Activated T-cell treated with anti-CD3 and anti-CD28 coated beads, Interleukin-2, amount 50 U/mL, for 48 hours (primary cell): ENCODE results near the gene PCAT7.
A peak's percentile ranks its signal among the peaks of the same experiment; 100 is the strongest.
"Not testable (repeated sequence)": the region's sequence is repeated elsewhere in the genome, so short reads cannot be mapped to it uniquely, and the experiment has no call there.

ENCODE experiments used
- DNase-seq, 2 experiments: peaks; one replicate each; pipeline ENCODE4 v3.0.0-alpha.2; 2020

Gene PCAT7

DNA sequence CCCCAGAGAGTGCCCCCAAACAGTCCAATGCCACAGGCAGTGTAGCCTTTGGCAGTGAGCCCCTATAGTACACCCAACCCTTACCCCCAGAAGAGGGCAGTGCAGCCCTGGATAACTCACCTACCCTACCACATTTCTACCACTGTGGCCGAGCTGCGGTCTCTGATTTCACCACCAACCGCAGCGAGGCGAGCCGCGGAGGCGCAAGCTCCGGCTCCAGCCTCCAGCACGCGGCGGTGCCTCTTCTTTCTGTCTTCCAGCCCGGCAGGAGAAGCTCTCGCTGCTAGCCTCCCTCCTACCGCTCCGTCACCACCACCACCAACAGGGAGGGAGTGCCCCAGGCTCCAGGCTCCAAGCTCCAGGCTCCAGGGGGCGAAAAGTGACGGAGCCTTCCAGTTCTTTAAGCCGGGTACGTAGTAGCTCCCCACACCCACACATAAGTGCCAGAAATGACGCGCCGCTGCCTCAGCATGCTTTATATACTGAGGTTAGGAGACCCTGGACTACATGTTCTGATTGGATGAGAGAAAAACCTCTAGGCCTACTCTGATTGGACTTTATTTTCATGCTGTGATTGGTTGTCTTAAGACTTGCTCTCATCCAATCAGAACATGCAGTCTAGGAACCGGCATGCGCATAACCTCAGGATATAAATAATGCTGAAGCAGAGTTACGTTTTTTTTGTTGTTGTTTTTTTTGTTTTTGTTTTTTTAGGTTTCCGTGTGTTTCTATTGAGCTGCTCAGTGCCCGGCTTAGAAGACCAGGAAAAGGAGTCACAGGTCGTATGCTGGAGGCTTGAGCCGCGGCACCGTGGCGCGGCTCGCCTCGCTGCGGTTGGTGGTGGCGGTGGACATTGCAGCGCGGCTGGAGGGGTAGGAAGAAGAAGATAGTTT is at the start of gene PCAT7:
Gene PCAT7, plus strand, starts transcription at position 645 of the 893 bp plus-strand sequence.
- peak; percentile 38 to 58 for DNase-seq

DNA sequence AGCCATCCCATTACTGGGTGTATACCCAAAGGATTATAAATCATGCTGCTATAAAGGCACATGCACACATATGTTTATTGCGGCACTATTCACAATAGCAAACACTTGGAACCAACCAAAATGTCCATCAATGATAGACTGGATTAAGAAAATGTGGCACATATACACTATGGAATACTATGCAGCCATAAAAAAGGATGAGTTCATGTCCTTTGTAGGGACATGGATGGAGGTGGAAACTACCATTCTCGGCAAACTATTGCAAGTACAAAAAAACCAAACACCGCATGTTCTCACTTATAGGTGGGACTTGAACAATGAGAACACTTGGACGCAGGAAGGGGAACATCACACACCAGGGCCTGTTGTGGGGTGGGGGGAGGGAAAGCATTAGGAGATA is 48.5 kb upstream of the PCAT7 start:
- DNase-seq, result not testable (repeated sequence)

DNA sequence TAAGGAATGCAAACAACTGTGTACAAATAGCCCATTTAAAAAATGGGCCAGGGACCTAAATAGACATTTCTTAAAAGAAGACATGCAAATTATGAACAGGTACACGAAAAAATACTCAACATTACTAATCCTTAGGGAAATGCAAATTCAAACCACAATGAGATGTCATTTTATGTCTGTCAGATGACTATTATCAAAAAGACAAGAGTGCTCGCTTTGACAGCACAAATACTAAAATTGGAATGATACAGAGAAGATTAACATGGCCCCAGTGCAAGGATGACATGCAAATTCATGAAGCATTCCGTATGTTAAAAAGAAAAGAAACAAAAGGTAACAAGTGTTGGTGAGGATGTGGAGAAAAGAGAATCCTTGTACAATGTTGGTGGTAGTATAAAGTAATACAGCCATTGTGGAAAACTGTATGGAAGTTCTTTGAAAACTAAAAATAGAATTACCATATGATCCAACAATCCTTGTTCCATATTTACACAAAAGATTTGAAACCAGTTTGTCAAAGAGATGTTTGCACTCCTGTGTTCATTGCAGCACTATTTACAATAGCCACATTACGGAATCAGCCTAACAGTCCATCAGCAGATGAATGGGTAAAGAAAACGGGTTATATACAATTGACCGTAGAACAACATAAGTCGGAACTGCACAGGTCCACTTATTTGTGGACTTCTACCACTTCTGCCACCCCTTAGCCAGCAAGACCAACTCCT is 47.2 kb upstream of the PCAT7 start:
- no peak for DNase-seq

DNA sequence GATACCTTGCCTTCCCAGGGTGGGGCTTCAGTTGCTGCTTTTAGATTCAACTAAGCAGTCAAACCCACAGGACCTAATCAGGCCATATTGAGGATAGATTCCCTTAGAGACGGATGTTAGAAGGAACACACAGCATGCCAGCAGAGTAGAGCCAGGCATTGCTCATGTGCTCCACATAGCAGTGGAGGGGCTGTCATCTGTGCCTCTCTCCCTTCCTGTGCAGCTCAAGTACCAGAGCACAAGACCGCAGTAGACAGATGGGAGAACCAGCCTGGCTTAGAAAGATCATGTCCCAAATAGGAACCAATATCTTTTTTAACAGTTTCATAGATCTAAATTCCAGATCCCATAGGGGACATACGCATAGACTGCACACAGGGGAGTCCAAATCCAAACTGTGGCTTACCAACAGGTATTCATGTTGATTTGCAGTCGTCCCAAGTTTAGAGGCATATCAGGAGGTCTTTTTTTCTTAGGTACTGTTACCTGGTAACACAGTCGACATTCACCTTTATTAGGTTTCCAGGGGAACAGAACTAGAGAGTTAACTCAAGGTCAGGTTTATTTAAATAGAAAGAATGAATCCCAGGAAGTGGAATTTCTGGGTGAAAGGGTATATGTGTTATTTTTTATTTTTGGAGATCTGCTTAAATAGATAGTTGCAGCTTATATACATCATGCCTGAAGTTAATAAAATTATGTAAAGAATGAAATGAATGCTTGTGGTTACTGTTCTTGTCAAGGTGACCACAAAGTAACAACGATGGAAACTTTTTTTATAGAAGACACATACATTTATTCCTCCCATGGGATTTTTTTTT is 43.5 kb upstream of the PCAT7 start:
- DNase-seq, result no peak

DNA sequence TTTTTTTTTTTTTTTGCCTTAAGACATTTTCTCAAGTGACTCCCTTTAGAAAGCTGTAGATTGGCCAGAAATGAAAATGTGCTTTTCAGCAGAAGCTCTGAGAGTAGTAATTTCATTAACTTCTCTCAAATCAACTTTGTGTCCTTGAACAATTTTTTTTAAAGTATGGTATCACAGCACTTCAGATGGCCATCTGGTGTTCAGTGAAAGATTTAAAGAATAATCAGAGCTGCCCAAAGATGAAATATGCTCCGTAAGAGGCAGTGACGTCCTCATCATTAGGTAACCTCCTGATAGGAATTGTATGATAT is 43.0 kb upstream of the PCAT7 start:
- DNase-seq, result no peak

DNA sequence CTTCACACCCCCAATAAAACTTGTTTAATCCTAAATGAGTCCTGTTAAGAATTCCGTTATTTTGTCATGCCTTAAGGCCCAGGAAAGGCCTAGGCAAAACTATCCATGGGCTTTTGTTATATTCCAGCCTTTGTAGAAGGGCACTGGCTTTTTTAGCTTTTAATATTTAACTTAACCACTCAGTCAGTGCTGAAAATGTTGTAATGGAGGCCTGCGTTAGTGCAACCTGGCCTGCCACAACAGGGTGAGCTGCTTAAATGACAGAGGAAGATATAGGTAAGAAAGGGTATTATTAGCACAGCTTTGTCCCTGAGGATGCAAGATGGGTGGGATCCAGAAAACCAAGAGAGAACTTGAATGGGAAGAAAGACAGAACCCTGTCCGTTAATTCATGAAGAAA is 40.2 kb upstream of the PCAT7 start:
- DNase-seq, result no peak

DNA sequence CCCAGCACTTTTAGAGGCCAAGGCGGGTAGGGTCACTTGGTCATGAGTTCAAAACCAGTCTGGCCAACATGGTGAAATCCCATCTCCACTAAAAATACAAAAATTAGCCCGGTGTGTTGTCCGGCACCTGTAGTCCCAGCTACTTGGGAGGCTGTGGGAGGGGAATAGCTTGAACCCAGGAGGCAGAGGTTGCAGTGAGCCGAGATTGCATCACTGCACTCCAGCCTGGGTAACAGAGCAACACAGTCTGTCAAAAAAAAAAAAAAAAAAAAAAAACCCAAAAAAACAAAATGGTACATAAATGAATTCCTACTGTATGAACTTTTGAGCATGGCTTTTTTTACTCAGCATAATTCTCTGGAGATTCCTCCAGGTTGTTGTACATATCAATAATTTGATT is 37.6 kb upstream of the PCAT7 start:
- no peak for DNase-seq

DNA sequence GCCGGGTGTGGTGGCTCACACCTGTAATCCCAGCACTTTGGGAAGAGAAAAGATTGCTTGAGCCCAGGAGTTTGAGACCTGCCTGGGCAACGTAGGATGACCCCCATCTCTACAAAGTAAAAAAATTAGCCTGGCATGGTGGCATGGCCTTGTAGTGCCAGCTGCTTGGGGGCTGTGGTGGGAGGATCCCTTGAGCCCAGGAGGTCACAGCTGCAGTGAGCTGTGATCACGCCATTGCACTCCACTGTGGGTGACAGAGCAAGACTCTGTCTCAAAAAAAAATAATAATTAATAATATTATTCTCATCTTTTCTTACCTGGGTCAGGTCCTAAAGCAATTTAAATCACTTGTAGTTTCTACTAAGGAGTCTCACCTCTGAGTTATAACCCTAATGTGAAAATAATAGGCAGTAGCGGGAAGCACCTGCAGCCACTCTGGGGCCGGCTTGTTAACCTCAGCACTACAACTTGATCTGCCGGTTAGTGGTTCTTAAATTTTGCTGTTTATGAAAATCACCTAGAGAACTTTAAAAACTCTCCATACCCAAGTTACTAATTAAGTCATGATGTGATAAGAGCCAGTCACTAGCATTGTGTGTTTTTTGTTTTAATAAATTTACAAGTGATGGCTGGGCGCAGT is 29.4 kb upstream of the PCAT7 start:
- no peak for DNase-seq

DNA sequence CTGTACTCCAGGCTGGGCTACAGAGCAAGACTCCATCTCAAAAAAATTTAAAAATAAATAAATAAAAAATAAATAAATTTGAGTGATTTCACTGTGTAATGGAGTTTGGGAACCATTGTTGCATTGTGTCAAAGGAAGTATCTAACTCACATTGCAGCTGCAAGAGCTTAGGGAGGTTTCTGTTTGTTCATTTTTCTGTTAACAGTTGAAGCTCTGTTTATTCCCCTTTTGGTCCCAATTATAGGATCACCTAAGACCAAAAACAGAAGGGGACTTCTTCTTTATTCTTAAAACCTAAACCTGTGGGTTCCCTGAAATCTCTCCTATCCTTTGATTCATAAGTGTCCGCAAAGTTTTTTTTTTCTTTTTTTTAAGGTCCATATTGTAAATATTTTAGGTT is 28.6 kb upstream of the PCAT7 start:
- DNase-seq, result no peak

DNA sequence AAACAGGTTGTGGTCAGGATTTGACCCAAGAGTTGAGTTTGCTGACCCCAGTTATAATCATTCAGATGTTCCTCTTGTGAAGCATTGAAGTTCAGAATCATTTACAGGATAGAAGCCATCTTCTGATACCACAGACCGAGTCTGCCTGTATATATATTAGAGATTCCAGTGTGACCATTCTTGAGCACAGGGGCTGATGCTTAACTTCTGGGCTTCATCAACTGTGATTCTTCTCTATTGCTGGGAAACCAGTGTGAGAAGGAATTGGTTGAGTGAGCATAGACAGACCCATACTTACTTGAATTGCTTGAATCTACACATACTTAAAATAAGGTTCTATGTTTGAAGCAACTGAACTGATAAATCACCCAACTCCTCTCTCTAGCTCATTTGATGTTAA is 27.9 kb upstream of the PCAT7 start:
- DNase-seq, result no peak

DNA sequence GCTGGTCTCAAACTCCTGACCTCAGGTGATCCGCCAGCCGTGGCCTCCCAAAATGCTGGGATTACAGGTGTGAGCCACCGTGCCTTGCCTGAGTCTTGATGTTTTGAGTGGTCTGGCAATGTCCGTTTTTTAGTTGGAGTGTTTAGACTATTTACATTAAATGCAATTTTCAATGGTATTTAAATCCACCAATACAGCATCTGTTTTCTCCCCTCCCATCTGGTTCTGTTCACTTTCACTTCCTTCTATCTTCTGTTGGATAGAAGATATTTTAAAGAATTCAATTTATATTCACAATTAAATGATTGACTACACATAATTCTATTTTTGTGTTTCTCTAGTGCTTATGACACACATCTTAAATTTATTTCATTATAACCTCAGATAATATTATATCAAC is 26.0 kb upstream of the PCAT7 start:
- DNase-seq, result no peak

DNA sequence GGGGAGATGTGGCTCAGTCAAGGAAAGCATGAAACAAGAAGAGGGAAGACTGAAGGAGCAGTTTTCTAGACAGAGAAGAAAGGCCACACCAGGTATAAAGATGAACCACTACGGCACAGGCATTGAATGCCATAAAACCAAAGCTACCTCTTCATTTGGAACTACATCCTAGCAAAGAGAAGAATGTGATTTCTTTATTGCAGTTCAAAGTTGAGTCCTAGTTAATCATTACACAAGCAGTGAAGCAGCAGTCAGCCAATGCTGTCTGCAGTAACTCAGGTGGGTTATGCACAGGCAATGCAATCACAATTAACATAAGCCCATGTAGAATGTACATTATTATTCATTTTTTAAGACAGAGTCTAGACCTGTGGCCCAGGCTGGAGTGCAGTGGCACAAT is 21.7 kb upstream of the PCAT7 start:
- DNase-seq, result no peak

DNA sequence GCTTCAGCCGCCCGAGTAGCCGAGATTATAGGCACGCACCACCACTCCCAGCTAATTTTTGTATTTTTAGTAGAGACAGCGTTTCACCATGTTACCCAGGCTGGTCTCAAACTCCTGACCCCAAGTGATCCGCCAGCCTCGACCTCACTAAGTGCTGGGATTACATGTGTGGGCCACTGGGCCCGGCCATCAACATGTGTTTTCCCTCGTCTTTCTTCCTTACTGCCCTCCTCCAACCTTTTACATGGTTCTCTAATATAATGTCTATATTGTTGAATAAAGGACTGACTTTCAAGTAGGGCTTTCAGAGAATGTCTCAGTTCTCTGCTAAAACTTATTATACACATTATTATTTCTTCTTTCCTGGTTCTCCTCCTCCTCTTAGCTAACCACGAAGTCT is 21.3 kb upstream of the PCAT7 start:
- DNase-seq, result no peak

DNA sequence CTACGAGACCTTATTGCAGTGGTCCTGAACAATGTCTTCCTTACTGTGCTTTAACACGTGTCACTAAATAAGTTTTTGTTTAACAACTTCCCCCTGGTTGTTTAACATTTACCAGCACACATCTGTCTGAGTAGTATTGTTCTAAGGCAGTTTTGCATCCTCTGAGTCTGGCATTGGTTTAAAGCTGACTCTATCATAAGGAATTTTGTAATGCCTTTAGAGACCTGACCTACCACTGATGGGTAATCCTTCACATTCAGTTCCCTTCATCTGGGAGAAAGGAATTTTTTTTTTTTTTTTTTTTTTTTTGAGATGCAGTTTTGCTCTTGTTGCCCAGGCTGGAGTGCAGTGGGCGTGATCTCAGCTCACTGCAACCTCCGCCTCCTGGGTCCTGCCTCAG is 20.0 kb upstream of the PCAT7 start:
- DNase-seq, result no peak

DNA sequence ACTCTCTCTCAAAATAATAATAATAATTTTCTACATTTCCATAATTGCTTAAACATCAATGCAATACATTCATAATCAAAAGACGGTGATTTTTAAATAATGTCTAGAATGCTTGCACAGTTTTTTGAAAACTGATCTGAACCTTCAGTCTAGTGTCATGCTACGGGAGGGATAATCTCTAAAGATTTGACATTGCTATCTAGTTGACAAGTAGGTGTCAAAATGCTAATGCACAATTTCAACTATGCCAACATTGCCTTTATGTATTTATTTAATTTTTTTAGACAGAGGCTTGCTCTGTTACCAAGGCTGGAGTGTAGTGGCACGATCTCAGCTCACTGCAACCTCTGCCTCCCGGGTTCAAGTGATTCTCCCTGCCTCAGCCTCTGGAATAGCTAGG is 16.0 kb upstream of the PCAT7 start:
- DNase-seq, result no peak

DNA sequence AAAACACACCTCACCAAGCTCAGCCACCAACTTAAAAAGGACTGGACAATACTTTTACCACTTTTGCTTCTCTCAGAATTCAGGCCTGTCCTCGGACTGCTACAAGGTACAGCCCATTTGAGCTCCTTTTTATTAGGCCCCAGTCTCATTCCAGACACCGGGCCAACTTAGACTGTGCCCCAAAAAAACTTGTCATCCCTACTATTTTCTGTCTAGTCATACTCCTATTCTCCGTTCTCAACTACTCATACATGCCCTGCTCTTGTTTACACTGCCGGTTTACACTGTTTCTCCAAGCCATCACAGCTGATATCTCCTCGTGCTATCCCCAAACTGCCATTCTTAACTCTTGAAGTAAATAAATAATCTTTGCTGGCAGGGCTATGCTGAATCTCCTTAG is 10.5 kb upstream of the PCAT7 start:
- DNase-seq, result not testable (repeated sequence)

DNA sequence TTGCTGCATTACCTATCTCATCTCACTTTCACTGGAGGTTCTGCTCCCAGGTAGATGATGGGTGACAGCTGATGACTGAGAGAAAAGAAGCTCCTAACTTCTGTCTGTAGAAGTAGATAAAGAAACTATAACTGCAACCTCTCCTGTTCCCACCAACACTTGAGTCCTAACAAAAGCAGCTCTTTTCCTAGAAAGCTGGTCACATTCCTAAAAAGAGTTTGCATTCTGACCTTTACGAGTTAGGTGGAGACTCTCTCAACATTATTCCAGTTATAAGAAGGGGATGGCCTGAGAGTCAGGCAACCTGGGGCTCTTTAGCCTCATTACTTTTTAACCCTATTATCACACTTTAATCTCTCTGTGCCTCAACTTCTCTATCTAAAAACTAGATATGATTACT is 8.9 kb upstream of the PCAT7 start:
- DNase-seq, result no peak

DNA sequence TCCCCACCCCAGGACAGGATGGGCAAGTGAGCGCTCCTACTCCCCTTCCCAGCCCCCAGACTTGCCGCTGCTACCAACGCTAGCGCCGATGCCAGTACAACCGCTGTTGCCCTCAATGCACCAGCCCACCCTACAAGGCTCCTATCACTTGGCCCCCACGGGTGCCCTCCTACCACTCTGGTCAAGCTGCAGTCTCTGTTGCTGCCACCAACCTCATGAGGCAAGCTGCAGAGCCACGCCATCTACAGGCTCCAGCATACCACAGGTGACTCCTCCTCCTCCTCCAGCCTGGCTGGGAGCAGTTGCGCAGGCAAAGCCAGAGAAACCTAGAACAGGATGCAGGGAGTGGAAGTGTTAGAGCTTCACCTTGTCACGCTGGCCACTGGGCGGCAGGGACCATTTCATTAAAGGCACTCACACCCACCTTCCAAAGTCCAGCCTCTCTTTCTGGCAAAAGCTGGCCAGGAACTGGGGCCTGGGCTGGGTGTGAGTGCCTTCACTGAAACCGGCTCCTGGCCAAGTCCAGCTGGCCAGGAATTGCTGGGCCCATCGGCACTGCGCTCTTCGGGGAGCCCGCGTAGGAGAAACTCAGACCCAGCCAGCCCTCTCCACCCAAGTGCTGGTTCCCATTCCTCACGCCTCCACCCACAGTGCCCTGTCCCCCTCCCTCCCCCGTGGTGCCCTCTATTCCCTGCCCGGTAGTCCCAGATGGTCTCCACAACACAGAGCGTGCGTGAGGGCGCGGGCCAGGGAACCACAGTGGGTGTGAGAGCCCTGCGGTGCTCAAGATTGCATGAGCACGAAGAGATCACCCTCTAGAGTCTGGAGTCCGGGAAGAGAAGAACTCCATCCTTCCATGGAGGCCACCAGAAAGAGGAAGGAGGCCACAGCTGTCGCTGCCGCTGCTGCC is 1.6 kb upstream of the PCAT7 start:
- DNase-seq, result no peak

DNA sequence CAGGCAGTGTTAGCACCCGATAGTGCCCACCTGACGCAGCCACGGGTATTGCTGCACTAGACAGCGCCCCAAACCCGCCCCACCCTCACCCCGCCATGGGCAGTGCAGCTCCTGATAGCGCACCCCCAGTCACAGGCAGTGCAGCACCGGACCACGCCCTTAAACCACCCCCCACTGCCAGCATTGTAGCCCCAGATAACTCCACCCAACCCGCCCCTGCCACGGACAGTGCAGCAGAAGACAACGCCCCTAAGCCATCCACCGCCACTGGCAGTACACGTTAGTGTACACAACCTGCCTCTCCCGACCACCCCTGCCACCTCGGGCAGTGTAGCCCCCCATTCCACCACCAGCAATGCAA is 825 bp upstream of the PCAT7 start:
- no peak for DNase-seq

DNA sequence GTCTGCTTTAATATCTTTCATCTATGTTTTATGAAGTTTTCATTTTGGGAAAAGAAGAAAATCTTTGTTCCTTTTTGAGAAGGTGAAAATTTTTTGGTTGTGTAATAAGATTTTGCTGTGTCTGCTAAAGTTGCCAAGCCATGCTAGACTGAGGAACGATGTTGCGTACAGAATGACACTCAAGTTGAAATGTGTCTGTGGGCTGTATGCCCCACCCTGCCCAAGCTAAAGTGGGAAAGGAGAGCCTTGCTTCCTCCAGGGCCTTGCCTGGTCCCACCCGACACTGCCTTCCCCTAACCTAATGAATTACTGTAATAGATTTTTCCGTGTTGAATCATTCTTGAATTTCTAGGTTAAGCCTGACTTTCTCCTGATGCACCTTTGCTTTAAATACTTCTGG is 2.5 kb downstream of the PCAT7 start:
- DNase-seq, result no peak

DNA sequence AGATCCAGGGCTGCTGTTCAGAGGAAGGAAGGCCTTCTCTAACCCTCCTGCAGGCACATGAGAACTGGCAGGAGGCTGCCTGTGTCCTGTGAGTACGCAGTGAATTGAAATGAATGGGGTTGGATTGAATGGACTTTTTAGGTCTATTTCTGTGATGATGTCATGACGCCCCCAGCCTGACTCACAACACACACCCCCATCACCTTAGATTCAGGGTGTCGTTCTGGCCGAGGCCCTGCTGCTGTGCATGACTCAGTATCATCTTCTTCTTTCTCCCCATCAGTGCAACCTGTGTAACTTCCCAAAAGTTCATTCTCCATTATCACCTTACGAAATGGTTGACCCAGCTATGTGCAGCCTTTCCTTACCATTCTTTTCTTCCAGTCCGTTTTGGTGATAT is 5.4 kb downstream of the PCAT7 start:
- DNase-seq, result peak; percentile 29 to 34

DNA sequence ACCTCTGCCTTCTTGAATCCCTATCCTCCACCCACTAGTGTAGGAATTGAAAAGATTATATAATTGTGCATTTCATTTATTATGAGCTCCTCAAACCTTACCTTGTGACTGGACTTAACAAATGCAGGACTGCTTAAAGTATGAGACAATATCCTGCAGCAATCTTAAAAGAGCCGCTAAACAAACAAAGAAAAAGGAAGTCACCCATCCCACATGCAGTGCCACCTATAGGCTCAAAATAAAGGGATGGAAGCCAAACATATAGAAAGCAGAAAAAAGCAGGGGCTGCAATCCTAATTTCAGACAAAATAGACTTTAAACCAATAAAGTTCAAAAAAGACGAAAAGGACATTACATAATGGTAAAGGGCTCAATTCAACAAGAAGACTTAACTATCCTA is 8.7 kb downstream of the PCAT7 start:
- DNase-seq, result no peak
